Jurkat, Clone E6-1 (cell line): Measurements from ENCODE around the gene CXXC5.

Experiments used
- DNase-seq: peaks from one replicate; pipeline ENCODE4 v3.0.0-alpha.2; 2011; ENCODE audit warnings: low read depth, low spot score
- H3K4me3 ChIP-seq: 2 replicates; pipeline ENCODE4 v1.5.1; 2011; ENCODE audit warnings: mild to moderate bottlenecking, low read length, control low read depth, moderate library complexity

The CXXC5 gene

GRCh38 chr5:139675825-139676224, 27.7 kb downstream of the CXXC5 start:
- H3K4me3 ChIP-seq, result no peak overlapping the region
- no peak for DNase-seq

- no peak overlapping the region for H3K4me3 ChIP-seq
- no peak for DNase-seq
Observed at GRCh38 chr5:139676406-139676805, 28.3 kb downstream of the CXXC5 start.

GRCh38 chr5:139676951-139677735, 29.0 kb downstream of the CXXC5 start:
- no peak for DNase-seq
- H3K4me3 ChIP-seq, result no peak overlapping the region

GRCh38 chr5:139677736-139678613, 29.8 kb downstream of the CXXC5 start:
- DNase-seq, result no peak
- H3K4me3 ChIP-seq, result no peak overlapping the region

GRCh38 chr5:139678751-139679750, 30.9 kb downstream of the CXXC5 start:
- H3K4me3 ChIP-seq, result no peak overlapping the region
- no peak for DNase-seq

- DNase-seq, result no peak
- H3K4me3 ChIP-seq, result no peak overlapping the region
Observed at GRCh38 chr5:139680368-139681111, 32.4 kb downstream of the CXXC5 start.

GRCh38 chr5:139681112-139681458, 32.9 kb downstream of the CXXC5 start:
- DNase-seq, result no peak
- H3K4me3 ChIP-seq, result no peak overlapping the region

GRCh38 chr5:139681466-139681865, 33.3 kb downstream of the CXXC5 start:
- no peak for DNase-seq

GRCh38 chr5:139682016-139682975, 34.1 kb downstream of the CXXC5 start:
- H3K4me3 ChIP-seq, result no peak overlapping the region
- DNase-seq, result no peak

More at GRCh38 chr5:139681466-139681865, 33.3 kb downstream of the CXXC5 start:
- no peak overlapping the region for H3K4me3 ChIP-seq

- DNase-seq, result no peak
- H3K4me3 ChIP-seq, result no peak overlapping the region
Observed at GRCh38 chr5:139683295-139684271, 35.4 kb downstream of the CXXC5 start.

- no peak overlapping the region for H3K4me3 ChIP-seq
- DNase-seq, result no peak
Observed at GRCh38 chr5:139684350-139684880, 36.3 kb downstream of the CXXC5 start.

- no peak overlapping the region for H3K4me3 ChIP-seq
- DNase-seq, result peak; percentile 38
Observed at GRCh38 chr5:139684881-139685749, 37.0 kb downstream of the CXXC5 start.

- DNase-seq, result no peak
- no peak overlapping the region for H3K4me3 ChIP-seq
Observed at GRCh38 chr5:139685886-139686285, 37.7 kb downstream of the CXXC5 start.

GRCh38 chr5:139686356-139686705, 38.2 kb downstream of the CXXC5 start:
- H3K4me3 ChIP-seq, result no peak overlapping the region
- no peak for DNase-seq

- no peak overlapping the region for H3K4me3 ChIP-seq
- DNase-seq, result no peak
Observed at GRCh38 chr5:139686706-139687441, 38.7 kb downstream of the CXXC5 start.
